ENCODE measurements around the gene HMCN2. TPM values are rescaled to one million over a fixed set of nuclear protein-coding genes. Genes with fewer than 3 reads are reported as not detected.

The HMCN2 gene
- total RNA-seq, 2 experiments from 2014 or later: not detected

DNA sequence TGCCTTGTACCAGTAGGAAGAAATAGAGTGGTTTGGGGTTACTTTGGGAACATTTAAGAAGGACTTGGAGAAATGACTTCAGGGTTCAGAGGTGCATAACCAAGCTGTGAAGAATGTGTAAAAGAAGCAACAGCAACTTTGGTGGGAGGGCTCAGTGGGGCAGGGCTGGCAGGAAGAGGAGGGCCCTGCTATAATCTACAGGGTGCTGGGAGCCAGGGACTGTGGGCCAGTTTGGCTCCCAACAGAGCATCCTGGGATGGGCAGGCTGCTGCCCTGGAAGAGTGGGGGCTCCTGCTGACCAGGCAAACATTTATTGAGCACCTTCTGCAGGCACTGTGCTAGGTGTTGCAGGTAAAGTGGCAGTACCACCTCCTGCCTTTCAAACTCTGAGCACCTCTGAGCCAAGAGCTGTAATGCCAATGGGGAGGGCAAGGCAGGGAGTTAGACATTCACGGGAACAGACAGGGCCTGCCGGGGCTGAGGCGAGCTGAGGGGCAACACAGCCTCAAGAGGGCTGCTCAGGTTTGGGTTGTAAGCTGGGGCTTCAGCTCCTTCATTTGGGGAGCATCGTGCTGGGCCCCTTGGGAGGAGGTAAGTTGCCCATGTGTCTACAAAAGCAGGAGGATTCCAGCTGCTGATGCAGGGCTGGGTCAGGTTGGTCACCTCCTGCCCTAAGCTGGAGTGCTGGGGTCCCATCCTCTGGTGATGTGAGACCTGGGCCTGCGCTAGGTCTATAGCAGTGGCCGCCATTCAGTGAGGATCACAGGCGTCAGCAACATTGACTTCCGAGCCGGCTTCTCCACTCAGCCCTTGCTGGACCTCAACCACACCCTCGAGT, 30.6 kb downstream of the HMCN2 start:
- ChIA-PET CTCF (ENCODE audit: unreplicated experiment) (no interaction called here), POLR2A (no interaction called here)
- intact Hi-C loops (cut with micrococcal nuclease; ENCODE audit: unreplicated experiment): no loop called here
- H3K4me3 ChIP-seq (ENCODE audit: low read depth, low read length, poor library complexity, severe bottlenecking): no peak overlapping the region
- no TSS peak for BruUV-seq (replicated peaks)
- no peak overlapping the region for H3K4me2 ChIP-seq (ENCODE audit: low read length)
- TF ChIP-seq EZH2phosphoT487 (IDR thresholded peaks at IDR 0.05; ENCODE audit: borderline replicate concordance, low read depth, low read length) (no peak), CTCF (conservative IDR thresholded peaks at IDR 0.05; ENCODE audit: low read length) (no peak)
- DNase-seq (ENCODE audit: low spot score): no peak
- no peaks in the 10 kb centered on the region for H3K36me3 ChIP-seq (ENCODE audit: insufficient read depth, low read length)
- no peaks in the 10 kb centered on the region for H4K20me1 ChIP-seq (ENCODE audit: insufficient read depth, low read length)
- H3K79me2 ChIP-seq (ENCODE audit: insufficient read depth, low read depth, low read length): no peaks in the 10 kb centered on the region
- H3K4me1 ChIP-seq (ENCODE audit: insufficient read depth, low read length, poor library complexity, severe bottlenecking): no peaks in the 10 kb centered on the region
- H3K9me3 ChIP-seq (ENCODE audit: low read length): no peaks in the 10 kb centered on the region
- no peaks in the 10 kb centered on the region for H3K9me2 ChIP-seq (ENCODE audit: insufficient read depth, low read length)
- H2AFZ ChIP-seq (ENCODE audit: low read length): no peak overlapping the region
- H3K27ac ChIP-seq (ENCODE audit: low read depth, low read length, poor library complexity, severe bottlenecking): no peak overlapping the region

DNA sequence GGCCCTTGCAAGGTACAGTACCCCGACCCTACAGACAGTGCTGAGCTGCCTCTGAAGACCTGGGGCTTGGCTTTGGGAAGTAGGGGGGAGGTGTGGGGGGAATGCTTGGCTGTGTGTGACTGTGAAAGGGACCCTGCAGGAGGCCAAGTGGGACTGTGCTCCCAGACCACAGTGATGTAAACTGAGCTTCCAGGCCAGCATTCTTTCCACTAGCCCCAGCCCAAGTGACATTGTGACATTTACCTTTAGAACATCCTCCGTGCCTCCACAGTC, 31.2 kb downstream of the HMCN2 start:
- no peak for DNase-seq (ENCODE audit: low spot score)
- Histone ChIP-seq H3K79me2 (ENCODE audit: insufficient read depth, low read depth, low read length) (no peaks in the 10 kb centered on the region), H3K27ac (ENCODE audit: low read depth, low read length, poor library complexity, severe bottlenecking) (no peak overlapping the region), H3K9me2 (ENCODE audit: insufficient read depth, low read length) (no peaks in the 10 kb centered on the region), H3K36me3 (ENCODE audit: insufficient read depth, low read length) (no peaks in the 10 kb centered on the region), H4K20me1 (ENCODE audit: insufficient read depth, low read length) (no peaks in the 10 kb centered on the region), H2AFZ (ENCODE audit: low read length) (no peak overlapping the region), H3K9me3 (ENCODE audit: low read length) (no peaks in the 10 kb centered on the region), H3K4me3 (ENCODE audit: low read depth, low read length, poor library complexity, severe bottlenecking) (no peak overlapping the region), H3K4me1 (ENCODE audit: insufficient read depth, low read length, poor library complexity, severe bottlenecking) (no peaks in the 10 kb centered on the region), H3K4me2 (ENCODE audit: low read length) (no peak overlapping the region)
- POLR2A ChIA-PET: no interaction called here
- no TSS peak for BruUV-seq (replicated peaks)
- CTCF ChIA-PET (ENCODE audit: unreplicated experiment): no interaction called here
- intact Hi-C loops (cut with micrococcal nuclease; ENCODE audit: unreplicated experiment): no loop called here
- TF ChIP-seq EZH2phosphoT487 (IDR thresholded peaks at IDR 0.05; ENCODE audit: borderline replicate concordance, low read depth, low read length) (no peak), CTCF (conservative IDR thresholded peaks at IDR 0.05; ENCODE audit: low read length) (no peak)

DNA sequence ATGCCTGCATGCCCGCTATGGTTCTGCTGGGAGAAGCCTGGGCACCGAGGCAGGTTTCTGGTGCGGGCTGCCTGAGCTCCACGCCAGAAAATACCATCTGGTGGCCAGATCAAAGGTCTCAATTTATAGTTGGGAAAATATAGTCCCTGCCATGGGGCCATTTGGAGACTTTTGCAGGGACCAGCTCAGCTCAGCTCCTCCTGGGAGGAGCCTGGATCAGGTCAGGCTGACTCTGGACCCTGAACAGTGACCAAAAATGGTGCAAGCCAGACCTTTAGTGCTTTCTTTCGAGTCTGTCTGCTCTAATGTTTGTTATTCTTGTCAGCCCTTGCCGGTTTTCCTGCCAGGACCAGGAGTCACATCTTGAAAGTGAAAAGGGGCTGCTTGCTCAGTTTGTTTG, 31.8 kb downstream of the HMCN2 start:
- POLR2A ChIA-PET: no interaction called here
- no peak overlapping the region for H2AFZ ChIP-seq (ENCODE audit: low read length)
- no peaks in the 10 kb centered on the region for H3K79me2 ChIP-seq (ENCODE audit: insufficient read depth, low read depth, low read length)
- CTCF ChIA-PET (ENCODE audit: unreplicated experiment): no interaction called here
- BruUV-seq (replicated peaks): no TSS peak
- H3K4me2 ChIP-seq (ENCODE audit: low read length): no peak overlapping the region
- no peaks in the 10 kb centered on the region for H4K20me1 ChIP-seq (ENCODE audit: insufficient read depth, low read length)
- no peak overlapping the region for H3K27ac ChIP-seq (ENCODE audit: low read depth, low read length, poor library complexity, severe bottlenecking)
- no peak overlapping the region for H3K4me3 ChIP-seq (ENCODE audit: low read depth, low read length, poor library complexity, severe bottlenecking)
- intact Hi-C loops (cut with micrococcal nuclease; ENCODE audit: unreplicated experiment): no loop called here
- H3K4me1 ChIP-seq (ENCODE audit: insufficient read depth, low read length, poor library complexity, severe bottlenecking): no peaks in the 10 kb centered on the region
- no peak for TF ChIP-seq CTCF (conservative IDR thresholded peaks at IDR 0.05; ENCODE audit: low read length)
- TF ChIP-seq EZH2phosphoT487 (IDR thresholded peaks at IDR 0.05; ENCODE audit: borderline replicate concordance, low read depth, low read length): no peak
- no peaks in the 10 kb centered on the region for H3K9me3 ChIP-seq (ENCODE audit: low read length)
- H3K36me3 ChIP-seq (ENCODE audit: insufficient read depth, low read length): no peaks in the 10 kb centered on the region
- no peak for DNase-seq (ENCODE audit: low spot score)
- no peaks in the 10 kb centered on the region for H3K9me2 ChIP-seq (ENCODE audit: insufficient read depth, low read length)

Data from OCI-LY7 (cell line).